Measurements from ENCODE around the gene PLCB4.
A peak's percentile ranks its signal among the peaks of the same experiment; 100 is the strongest.

The PLCB4 gene

DNA sequence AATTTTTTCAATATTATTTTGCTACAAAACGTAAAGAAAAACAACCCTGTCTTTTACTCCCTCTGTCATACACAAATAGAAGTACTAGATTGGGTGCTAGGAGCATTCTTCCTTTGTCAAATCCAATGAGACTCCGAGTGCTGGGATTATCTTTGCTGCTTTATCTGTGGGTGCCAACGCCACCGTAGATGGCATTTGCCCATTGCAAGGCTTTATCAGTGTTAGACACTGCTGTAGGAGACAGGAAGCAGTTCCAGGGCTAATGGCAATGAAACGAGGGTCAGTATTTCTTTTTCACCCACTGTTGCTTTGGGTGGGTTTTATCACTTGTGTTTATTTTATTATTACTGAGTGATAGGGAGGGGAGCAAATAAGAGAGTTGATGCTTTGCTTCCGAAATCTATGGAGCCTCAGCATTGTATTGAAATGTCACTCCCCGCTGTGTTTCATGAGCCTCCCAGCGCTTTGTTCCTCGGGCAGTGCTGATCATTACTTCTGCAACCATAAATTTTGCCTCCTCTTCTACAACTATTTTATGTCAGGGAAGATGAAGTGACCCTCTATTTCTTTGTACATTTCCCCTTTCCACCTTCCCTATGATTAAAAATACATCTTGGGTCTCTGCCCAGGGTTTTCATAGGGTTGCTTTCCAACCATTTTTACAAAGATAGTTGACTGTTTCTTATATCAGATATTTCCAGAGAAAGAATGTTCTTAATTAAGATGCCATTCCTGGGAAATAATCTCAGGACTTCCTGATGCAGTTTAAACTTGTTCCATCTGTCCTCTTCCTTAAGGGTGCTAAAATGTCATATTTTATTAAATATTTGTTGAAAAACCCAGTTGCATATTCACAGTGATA, 358.8 kb downstream of the PLCB4 start:
- TF ChIP-seq EZH2 (IDR thresholded peaks at IDR 0.05), result no peak
- no peaks in the 10 kb centered on the region for H3K9me3 ChIP-seq (ENCODE audit: low read depth, low read length)
- peak overlapping the region; percentile 87 for H3K27ac ChIP-seq
- no peaks in the 10 kb centered on the region for H3K36me3 ChIP-seq (ENCODE audit: insufficient read depth, low read length)
- no peak overlapping the region for H3K9ac ChIP-seq (ENCODE audit: insufficient read length)
- H3K4me3 ChIP-seq, result peak overlapping the region; percentile 48
- no peak for DNase-seq (ENCODE audit: low read depth, low spot score)

DNA sequence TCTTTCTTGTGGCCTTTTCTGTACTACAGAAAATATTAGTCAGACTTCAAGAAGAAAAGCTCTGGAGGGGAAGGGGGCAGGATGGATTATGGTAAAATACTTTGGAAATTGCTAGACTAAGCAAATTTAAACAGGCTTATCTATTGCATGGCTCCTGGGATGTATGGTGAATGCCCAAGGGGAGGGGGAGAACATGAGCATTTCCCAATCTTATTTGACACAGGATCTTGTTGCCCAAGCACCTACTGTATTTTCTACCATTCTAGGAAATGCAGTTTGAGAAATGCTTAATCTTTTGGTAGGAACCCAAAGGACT, 359.4 kb downstream of the PLCB4 start:
- Histone ChIP-seq H3K36me3 (ENCODE audit: insufficient read depth, low read length) (no peaks in the 10 kb centered on the region), H3K9ac (ENCODE audit: insufficient read length) (no peak overlapping the region), H3K27ac (peak overlapping the region; percentile 87), H3K9me3 (ENCODE audit: low read depth, low read length) (no peaks in the 10 kb centered on the region), H3K4me3 (peak overlapping the region; percentile 48)
- peak; percentile 20 for DNase-seq (ENCODE audit: low read depth, low spot score)
- TF ChIP-seq EZH2 (IDR thresholded peaks at IDR 0.05), result no peak

DNA sequence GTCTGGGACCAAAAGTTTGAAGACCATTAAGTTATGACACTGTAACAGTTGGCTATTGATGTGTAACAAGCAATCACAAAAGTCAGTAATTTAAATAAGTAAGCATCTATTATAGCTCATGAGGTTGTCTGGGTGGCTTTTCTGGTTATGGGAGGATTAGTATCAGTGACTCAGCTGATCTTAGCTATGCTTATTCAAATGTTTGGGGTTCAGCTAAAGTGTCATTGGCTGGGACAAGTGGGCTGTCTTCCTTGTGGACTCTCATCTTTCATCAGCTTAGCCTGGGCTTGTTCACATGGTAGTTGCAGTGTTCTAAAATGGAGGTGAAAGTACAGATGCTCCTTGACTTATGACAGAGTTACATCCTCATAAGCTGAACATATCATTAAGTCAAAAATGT, 370.9 kb downstream of the PLCB4 start:
- DNase-seq (ENCODE audit: low read depth, low spot score), result no peak
- no peak overlapping the region for H3K27ac ChIP-seq
- H3K36me3 ChIP-seq (ENCODE audit: insufficient read depth, low read length), result no peaks in the 10 kb centered on the region
- H3K9ac ChIP-seq (ENCODE audit: insufficient read length), result no peak overlapping the region
- H3K4me3 ChIP-seq, result no peak overlapping the region
- TF ChIP-seq EZH2 (IDR thresholded peaks at IDR 0.05), result no peak
- TF ChIP-seq FOXP2 (optimal IDR thresholded peaks at IDR 0.05; ENCODE audit: control extremely low read depth, extremely low read length, insufficient read depth), result no peak
- no peak for TF ChIP-seq POLR2AphosphoS5 (IDR thresholded peaks at IDR 0.05; ENCODE audit: borderline replicate concordance, low read depth, low read length)
- H3K9me3 ChIP-seq (ENCODE audit: low read depth, low read length), result no peaks in the 10 kb centered on the region

DNA sequence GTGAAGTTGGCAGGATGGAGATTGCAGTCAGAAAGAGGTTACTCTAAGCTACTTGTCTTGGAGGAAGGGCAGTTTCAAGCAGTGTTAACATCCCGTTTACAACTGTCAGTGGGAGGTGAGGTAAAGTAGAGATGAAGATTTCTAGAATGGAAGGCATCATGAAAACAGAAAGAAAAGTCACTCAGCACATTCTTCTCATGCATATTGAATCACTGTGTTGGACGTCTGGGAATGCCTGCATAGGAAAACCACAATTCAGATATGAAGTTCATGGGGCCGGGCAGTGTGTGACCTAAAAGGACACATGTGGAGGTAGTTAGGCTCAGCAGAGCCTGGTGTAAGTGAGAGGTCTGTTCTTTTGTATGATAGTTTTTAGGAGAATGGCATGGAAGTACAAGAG, 372.0 kb downstream of the PLCB4 start:
- TF ChIP-seq POLR2AphosphoS5 (IDR thresholded peaks at IDR 0.05; ENCODE audit: borderline replicate concordance, low read depth, low read length) (no peak), FOXP2 (optimal IDR thresholded peaks at IDR 0.05; ENCODE audit: control extremely low read depth, extremely low read length, insufficient read depth) (no peak), EZH2 (IDR thresholded peaks at IDR 0.05) (no peak)
- no peaks in the 10 kb centered on the region for H3K9me3 ChIP-seq (ENCODE audit: low read depth, low read length)
- no peak overlapping the region for H3K4me3 ChIP-seq
- no peak overlapping the region for H3K9ac ChIP-seq (ENCODE audit: insufficient read length)
- H3K36me3 ChIP-seq (ENCODE audit: insufficient read depth, low read length), result no peaks in the 10 kb centered on the region
- H3K27ac ChIP-seq, result no peak overlapping the region
- no peak for DNase-seq (ENCODE audit: low read depth, low spot score)

DNA sequence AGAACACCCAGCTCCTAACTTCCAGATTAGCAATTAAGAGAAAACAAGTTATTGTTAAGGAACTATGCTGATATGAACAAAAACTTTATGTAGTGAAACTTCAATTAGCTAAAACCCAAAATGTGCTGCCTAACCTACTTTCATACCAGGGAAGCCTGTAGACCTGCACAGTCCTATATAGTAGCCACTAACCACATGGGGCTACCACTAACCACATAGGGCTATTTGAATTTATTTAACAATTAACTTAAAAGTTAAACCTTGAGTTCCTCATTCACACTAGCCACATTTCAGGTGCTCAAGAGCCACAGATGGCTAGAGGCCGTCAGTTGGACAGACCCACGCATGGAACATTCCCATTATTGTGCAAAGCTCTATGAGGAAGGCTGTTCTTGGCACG, 373.1 kb downstream of the PLCB4 start:
- no peak overlapping the region for H3K9ac ChIP-seq (ENCODE audit: insufficient read length)
- H3K4me3 ChIP-seq, result no peak overlapping the region
- no peak for DNase-seq (ENCODE audit: low read depth, low spot score)
- no peak overlapping the region for H3K27ac ChIP-seq
- no peaks in the 10 kb centered on the region for H3K9me3 ChIP-seq (ENCODE audit: low read depth, low read length)
- no peak for TF ChIP-seq EZH2 (IDR thresholded peaks at IDR 0.05)
- TF ChIP-seq POLR2AphosphoS5 (IDR thresholded peaks at IDR 0.05; ENCODE audit: borderline replicate concordance, low read depth, low read length), result no peak
- TF ChIP-seq FOXP2 (optimal IDR thresholded peaks at IDR 0.05; ENCODE audit: control extremely low read depth, extremely low read length, insufficient read depth), result no peak
- no peaks in the 10 kb centered on the region for H3K36me3 ChIP-seq (ENCODE audit: insufficient read depth, low read length)

DNA sequence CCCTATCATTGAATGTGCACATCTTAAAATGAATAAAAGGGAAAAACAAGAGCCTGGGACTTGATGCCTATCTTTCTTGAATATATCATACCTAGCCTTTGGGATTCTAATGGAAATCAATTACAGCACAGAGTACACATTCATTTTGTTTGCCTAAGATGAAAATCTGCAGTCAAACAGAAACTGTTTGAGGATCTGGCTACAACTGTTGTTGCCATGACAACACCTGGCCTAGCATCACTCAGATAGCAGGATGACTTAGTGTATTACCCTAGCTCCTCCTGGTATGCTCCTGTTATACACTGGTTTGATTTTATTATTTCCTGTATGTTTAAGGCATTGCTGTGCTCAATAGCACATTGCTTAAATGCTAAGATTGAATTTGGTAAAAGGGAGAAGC, 374.0 kb downstream of the PLCB4 start:
- Histone ChIP-seq H3K27ac (no peak overlapping the region), H3K9ac (ENCODE audit: insufficient read length) (no peak overlapping the region), H3K9me3 (ENCODE audit: low read depth, low read length) (no peaks in the 10 kb centered on the region), H3K4me3 (no peak overlapping the region), H3K36me3 (ENCODE audit: insufficient read depth, low read length) (no peaks in the 10 kb centered on the region)
- no peak for TF ChIP-seq EZH2 (IDR thresholded peaks at IDR 0.05)
- TF ChIP-seq POLR2AphosphoS5 (IDR thresholded peaks at IDR 0.05; ENCODE audit: borderline replicate concordance, low read depth, low read length), result no peak
- no peak for TF ChIP-seq FOXP2 (optimal IDR thresholded peaks at IDR 0.05; ENCODE audit: control extremely low read depth, extremely low read length, insufficient read depth)
- DNase-seq (ENCODE audit: low read depth, low spot score), result no peak

DNA sequence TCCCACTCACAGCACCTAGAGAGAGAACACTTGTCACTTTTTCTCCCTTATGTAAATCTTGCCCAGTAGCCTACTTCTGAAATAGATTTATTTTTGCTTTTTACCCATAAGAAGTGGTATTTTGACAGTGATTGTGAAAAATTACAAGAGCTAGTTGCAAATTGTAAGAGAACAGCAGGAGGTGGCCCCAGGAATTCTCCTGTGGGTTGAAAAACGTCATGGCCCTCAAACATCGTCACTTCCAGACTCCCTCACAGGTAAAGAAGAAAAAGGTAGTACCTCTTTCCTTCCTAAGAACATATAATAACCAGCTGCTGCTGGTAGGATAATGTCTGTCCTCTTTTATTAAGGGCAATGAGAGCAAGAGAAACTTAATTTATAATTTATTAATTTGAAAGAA, 376.0 kb downstream of the PLCB4 start:
- no peaks in the 10 kb centered on the region for H3K9me3 ChIP-seq (ENCODE audit: low read depth, low read length)

DNA sequence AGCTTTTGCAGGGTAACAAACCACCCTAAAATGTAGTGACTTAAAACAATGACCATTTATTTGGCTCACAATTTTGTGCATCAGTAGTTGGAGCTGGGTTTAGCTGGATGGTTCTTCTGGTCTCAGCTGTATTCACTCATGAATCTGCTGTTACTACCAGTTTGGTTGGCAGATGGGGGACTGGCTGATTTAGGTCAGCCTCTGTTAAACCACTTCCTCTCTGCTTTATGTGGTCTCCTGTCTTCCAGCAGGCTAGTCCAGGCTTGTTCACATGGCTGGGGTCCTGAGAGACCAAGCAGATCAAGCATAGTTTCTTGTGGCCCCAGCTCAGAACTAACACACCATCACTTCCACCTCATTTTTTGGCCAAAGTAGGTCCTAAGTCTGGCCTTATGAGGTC, 378.3 kb downstream of the PLCB4 start:
- TF ChIP-seq EZH2 (IDR thresholded peaks at IDR 0.05), result no peak
- TF ChIP-seq POLR2AphosphoS5 (IDR thresholded peaks at IDR 0.05; ENCODE audit: borderline replicate concordance, low read depth, low read length), result no peak
- TF ChIP-seq FOXP2 (optimal IDR thresholded peaks at IDR 0.05; ENCODE audit: control extremely low read depth, extremely low read length, insufficient read depth), result no peak
- no peak overlapping the region for H3K9ac ChIP-seq (ENCODE audit: insufficient read length)
- DNase-seq (ENCODE audit: low read depth, low spot score), result no peak
- H3K4me3 ChIP-seq, result no peak overlapping the region
- H3K27ac ChIP-seq, result no peak overlapping the region
- H3K9me3 ChIP-seq (ENCODE audit: low read depth, low read length), result no peaks in the 10 kb centered on the region
- H3K36me3 ChIP-seq (ENCODE audit: insufficient read depth, low read length), result no peaks in the 10 kb centered on the region

More for the DNA sequence above, 376.0 kb downstream of the PLCB4 start:
- DNase-seq (ENCODE audit: low read depth, low spot score), result no peak
- H3K4me3 ChIP-seq, result no peak overlapping the region
- H3K27ac ChIP-seq, result no peak overlapping the region
- TF ChIP-seq EZH2 (IDR thresholded peaks at IDR 0.05), result no peak
- no peak for TF ChIP-seq FOXP2 (optimal IDR thresholded peaks at IDR 0.05; ENCODE audit: control extremely low read depth, extremely low read length, insufficient read depth)
- no peak for TF ChIP-seq POLR2AphosphoS5 (IDR thresholded peaks at IDR 0.05; ENCODE audit: borderline replicate concordance, low read depth, low read length)
- no peaks in the 10 kb centered on the region for H3K36me3 ChIP-seq (ENCODE audit: insufficient read depth, low read length)
- H3K9ac ChIP-seq (ENCODE audit: insufficient read length), result no peak overlapping the region

DNA sequence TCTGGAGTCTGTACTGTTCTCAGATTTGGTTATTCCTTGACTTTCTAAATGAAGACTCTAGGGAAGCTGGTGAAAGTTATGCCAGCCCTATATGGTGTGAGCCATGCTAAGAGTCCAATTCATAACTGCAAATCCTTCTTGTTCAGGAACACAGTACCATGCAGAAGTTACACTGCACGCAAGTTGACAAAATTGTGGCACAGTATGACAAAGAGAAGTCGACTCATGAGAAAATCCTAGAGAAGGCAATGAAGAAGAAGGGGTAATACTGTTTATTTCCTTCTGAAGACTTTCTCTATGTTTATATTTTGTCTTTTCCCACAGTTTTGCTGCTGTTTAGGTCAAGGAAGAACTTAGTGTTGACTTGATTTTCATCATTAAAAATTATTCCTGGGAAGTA, 384.3 kb downstream of the PLCB4 start:
- TF ChIP-seq POLR2AphosphoS5 (IDR thresholded peaks at IDR 0.05; ENCODE audit: borderline replicate concordance, low read depth, low read length) (no peak), FOXP2 (optimal IDR thresholded peaks at IDR 0.05; ENCODE audit: control extremely low read depth, extremely low read length, insufficient read depth) (no peak), EZH2 (IDR thresholded peaks at IDR 0.05) (no peak)
- Histone ChIP-seq H3K9me3 (ENCODE audit: low read depth, low read length) (no peaks in the 10 kb centered on the region), H3K4me3 (no peak overlapping the region), H3K27ac (no peak overlapping the region), H3K36me3 (ENCODE audit: insufficient read depth, low read length) (no peaks in the 10 kb centered on the region), H3K9ac (ENCODE audit: insufficient read length) (no peak overlapping the region)
- DNase-seq (ENCODE audit: low read depth, low spot score), result no peak
